Iris pigment epithelial cell (primary cell): ENCODE results near the gene ELMO3.

Source experiments
- DNase-seq: peaks from one replicate; pipeline ENCODE4 v3.0.0-alpha.2; 2011; ENCODE audit warnings: low read depth

Gene ELMO3

DNA sequence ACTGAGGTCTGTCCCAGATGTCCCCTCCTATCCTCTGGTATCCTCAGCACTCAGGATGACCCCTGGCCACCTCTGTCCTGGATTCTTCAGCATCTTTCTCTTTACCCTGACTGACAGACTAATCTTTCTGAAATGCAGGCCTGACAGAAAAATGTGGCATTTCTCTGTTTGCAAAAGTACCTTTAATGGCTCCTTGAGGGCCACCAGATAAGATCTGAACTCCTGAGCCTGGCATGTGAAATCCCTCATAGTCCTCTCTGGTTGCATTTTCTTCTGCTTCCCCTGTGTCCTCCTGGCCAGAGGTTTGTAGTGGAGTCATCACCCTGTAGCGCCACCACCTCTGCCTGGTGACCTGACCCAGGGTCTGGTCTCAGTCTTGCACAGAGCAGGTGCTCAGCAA, 2.0 kb upstream of the ELMO3 start:
- DNase-seq = no peak

- DNase-seq = no peak
These were observed 1.2 kb upstream of the ELMO3 start for GRCh38 chr16:67197704-67198103.

DNA sequence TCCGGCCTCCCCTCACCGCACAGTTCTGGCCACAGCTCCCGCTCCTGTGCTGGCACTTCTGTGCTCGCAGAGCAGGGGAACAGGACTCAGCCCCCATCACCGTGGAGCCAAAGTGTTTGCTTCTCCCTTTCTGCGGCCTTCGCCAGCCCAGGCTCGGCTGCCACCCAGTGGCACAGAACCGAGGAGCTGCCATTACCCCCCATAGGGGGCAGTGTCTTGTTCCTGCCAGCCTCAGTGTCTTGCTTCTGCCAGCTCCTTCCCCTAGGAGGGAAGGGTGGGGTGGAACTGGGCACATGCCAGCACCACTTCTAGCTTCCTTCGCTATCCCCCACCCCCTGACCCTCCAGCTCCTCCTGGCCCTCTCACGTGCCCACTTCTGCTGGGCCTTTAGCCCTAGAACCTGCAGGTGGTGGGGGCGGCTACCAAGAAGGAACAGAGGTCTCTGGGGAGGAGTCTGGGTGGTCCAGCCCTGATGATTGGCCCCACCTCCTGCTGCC, 645 bp upstream of the ELMO3 start:
- peak; percentile 21 for DNase-seq

- no peak for DNase-seq
These were observed 872 bp downstream of the ELMO3 start for GRCh38 chr16:67199808-67200198.

DNA sequence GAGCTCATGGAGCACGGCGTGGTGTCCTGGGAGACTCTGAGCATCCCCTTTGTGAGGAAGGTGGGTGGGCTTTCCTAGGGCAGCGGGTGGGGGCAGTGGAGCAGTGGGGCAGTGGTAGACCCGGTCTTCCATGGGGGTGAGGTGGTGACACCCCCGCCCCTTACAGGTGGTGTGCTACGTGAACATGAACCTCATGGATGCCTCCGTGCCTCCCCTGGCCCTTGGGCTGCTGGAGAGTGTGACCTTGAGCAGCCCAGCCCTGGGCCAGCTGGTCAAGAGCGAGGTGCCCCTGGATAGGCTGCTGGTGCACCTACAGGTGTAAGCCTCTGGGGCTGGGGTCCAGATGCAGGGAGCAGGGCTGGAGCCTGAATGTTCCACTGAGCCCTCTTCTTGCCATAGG, 1.6 kb downstream of the ELMO3 start:
- no peak for DNase-seq

- no peak for DNase-seq
These were observed 2.7 kb downstream of the ELMO3 start for GRCh38 chr16:67201411-67202345.

DNA sequence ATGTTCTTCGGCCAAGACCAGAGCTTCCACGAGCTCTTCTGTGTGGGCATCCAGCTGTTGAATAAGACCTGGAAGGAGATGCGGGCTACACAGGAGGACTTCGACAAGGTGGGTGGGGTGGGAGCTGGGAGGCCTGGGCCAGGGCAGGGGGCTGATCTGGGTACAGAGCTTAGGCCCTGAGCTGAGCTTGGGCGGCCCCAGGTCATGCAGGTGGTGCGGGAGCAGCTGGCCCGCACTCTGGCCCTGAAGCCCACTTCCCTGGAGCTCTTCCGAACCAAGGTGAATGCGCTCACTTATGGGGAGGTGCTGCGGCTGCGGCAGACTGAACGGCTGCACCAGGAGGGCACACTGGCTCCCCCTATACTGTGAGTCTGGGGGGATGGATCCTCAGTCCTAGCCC, 3.5 kb downstream of the ELMO3 start:
- no peak for DNase-seq

- DNase-seq = no peak
These were observed 4.1 kb downstream of the ELMO3 start for GRCh38 chr16:67202956-67203493.

- no peak for DNase-seq
These were observed 5.1 kb downstream of the ELMO3 start for GRCh38 chr16:67204076-67204475.

DNA sequence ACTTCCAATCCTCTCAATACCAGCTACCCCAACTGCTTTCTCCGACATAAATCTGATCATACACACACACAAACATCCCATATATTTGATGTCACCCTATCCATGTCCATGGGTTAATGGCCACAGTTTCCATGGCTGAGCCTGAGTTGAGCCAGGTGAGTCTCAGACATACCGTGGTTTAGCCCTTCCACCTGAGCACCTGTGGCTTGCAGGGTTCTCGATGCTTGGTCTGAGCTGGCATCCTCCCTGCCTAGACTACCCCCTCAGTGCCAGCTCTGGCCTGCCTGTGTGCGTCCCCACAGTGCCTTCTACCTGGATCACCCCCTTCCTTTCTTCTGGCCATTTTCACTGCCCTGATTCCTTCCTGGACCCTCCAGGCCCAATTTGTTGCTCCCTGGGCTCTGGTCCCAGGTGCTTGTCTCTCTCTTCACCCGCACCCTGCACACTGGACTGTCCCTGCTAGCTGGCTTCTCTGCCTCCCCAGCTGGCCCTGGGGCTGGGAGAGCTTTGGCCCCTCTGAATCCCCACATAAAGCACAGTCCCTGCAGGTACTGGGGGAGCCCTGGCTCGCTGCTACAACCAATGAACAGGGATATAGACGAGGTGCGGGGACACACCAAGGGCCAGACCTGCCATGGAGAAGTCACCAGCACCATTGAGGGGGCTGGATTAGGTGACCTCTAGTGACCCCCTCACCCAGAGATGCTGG, 7.4 kb downstream of the ELMO3 start:
- DNase-seq = no peak

DNA sequence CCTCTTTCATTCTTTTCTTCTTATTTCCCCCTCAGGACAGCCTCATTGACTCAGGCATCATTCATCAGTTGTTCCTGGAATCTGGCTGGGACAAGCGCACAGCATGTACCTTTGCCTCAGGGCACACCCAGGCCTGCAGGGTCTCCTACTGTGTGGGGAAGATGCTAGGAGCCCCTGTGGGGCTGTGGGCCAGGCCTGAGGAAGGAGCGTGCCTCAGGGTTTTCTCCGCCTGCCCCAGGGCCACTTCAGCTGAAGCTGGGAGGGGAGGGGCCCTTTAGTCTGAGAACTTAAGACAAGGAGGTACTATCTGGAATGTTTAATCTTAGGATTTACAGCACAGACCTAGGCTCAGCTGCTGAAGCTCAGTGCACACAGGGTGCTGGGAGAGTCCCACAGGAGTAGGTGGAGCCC, 7.9 kb downstream of the ELMO3 start:
- DNase-seq = no peak

GRCh38 chr16:67207249-67208091, 8.5 kb downstream of the ELMO3 start:
- DNase-seq = peak; percentile 19

DNA sequence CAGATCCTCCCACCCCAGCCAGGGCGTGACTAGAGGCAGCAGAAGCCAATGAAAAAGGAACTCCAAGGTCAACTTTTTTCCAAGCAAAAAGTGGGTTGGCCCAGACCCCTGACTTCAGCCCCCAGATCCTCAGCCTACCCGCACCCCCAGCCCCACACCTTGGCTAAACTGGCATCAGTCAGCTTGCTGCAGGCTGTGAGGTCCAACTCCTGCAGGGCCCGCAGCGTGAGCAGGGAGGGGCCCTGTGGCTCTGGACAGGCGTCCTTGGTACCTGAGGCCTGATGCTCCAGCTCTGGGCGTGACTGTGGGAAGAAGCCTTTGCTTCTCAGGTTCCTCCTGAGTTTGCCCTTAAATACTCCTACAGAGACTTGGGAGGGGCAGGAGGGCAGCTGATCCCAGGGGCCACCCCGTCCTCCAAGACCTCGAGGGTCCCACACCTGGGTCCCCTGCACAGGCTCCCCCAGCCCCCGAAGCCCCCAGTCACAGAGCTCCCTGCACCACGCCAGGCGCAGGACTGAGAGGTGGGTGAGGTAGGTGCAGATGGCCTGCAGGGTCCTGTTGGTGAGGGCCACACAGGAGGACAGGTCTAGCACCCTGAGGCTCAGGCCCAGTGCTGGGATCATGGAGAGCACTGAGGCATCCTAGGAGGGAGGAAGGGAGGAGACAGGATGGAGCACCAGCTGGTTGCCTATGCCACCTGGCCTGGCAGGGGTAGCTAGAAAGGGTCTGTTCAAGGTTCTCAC, 9.4 kb downstream of the ELMO3 start:
- no peak for DNase-seq

DNA sequence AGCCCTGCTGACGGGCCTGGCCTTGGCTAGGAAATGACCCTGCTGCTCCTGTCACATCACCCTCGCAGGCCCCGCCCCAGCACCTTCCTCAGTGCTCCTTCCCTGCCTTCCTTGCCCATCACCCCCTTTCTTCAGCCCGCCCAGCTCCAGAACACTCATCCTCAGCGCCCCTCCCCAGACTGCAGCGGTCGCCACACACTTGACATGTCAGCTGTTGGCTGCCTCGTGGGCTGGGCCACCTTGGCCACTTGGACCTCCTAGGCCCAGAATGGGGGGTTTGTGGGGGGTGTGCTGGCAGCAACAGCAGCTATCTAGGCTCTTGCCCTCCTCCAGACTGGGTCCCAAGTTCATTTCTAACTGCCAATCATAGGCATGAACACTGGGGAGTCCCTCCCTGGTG, 10.6 kb downstream of the ELMO3 start:
- no peak for DNase-seq

GRCh38 chr16:67210069-67210937, 11.4 kb downstream of the ELMO3 start:
- DNase-seq = no peak

GRCh38 chr16:67211674-67212073, 12.7 kb downstream of the ELMO3 start:
- no peak for DNase-seq

DNA sequence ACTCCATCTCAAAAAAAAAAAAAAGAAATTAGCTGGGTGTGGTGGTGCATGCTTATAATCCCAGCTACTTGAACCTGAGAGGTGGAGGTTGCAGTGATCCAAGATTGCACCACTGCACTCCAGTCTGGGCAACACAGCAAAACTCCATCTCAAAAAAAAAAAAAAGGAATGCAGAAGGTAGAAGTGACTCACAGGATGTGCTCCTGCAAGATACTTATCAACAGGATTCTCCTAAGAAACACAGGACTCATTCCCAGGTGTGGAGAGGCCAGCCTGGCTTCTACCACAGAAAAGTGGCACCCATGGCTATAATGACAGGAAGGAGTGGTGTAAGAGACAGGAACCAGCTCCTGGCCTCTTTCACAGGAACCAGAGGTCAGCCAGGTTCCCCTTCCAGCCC, 13.8 kb downstream of the ELMO3 start:
- DNase-seq = no peak

GRCh38 chr16:67213197-67214019, 14.5 kb downstream of the ELMO3 start:
- no peak for DNase-seq

GRCh38 chr16:67215706-67216105, 16.8 kb downstream of the ELMO3 start:
- DNase-seq = no peak
